NT2/D1 (cell line): ENCODE results near the gene SERPINA10.

Source experiments
- DNase-seq: peaks from one replicate; pipeline ENCODE4 v3.0.0-alpha.2; 2011; ENCODE audit warnings: low read depth, low spot score
- H3K27me3 ChIP-seq: 2 replicates; pipeline ENCODE4 v1.6.0; 2011; ENCODE audit warnings: mild to moderate bottlenecking; ENCODE audit not compliant: insufficient read length, insufficient read depth
- H3K36me3 ChIP-seq: 2 replicates; pipeline ENCODE4 v1.6.1; 2011; ENCODE audit warnings: mild to moderate bottlenecking, low read length, mixed read lengths; ENCODE audit not compliant: insufficient read depth, insufficient read length
- H3K4me1 ChIP-seq: 2 replicates; pipeline ENCODE4 v1.5.1; 2011; ENCODE audit not compliant: insufficient read depth, insufficient read length
- H3K4me3 ChIP-seq: 2 replicates; pipeline ENCODE4 v1.5.1; 2011; ENCODE audit warnings: low read depth; ENCODE audit not compliant: insufficient read length
- H3K9ac ChIP-seq: 2 replicates; pipeline ENCODE4 v1.6.0; 2011; ENCODE audit warnings: low read depth; ENCODE audit not compliant: insufficient read length
- H3K9me3 ChIP-seq: 2 replicates; pipeline ENCODE4 v1.5.1; 2011; ENCODE audit warnings: mild to moderate bottlenecking, low read length; ENCODE audit not compliant: insufficient read depth
- SUZ12 ChIP-seq: IDR thresholded peaks from 2 replicates; pipeline ENCODE4 v1.6.1; 2011; ENCODE audit not compliant: insufficient read length, insufficient read depth; ENCODE audit errors: extremely low read depth
- YY1 ChIP-seq: IDR thresholded peaks from 2 replicates; pipeline ENCODE4 v1.6.1; 2011; ENCODE audit not compliant: insufficient read length, insufficient read depth
- ZNF274 ChIP-seq: IDR thresholded peaks from 2 replicates; pipeline ENCODE4 v1.6.1; 2011; ENCODE audit warnings: mild to moderate bottlenecking, low read depth, low read length

SERPINA10 gene

DNA sequence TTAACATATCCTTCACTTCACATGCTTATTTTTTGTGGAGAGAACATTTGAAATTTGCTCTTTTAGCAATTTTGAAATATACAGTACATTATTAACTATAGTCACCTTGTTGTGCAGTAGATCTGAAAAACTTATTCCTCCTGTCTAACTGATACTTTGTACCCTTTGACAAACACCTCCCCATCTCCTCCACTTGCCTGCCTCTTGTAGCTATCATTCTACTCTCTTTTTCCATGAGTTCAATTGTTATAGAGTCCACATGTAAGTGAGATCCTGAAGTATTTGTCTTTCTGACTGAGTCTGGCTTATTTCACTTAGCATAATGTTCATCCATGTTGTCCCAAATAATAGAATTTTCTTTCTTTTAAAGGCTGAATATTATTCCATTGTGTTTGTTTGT is 39.5 kb upstream of the SERPINA10 start:
- H3K27me3 ChIP-seq = no peaks in the 10 kb centered on the region
- no peaks in the 10 kb centered on the region for H3K9me3 ChIP-seq
- TF ChIP-seq ZNF274 (no peak), SUZ12 (no peak), YY1 (no peak)
- H3K9ac ChIP-seq = no peak overlapping the region
- H3K36me3 ChIP-seq = no peaks in the 10 kb centered on the region
- DNase-seq = no peak
- H3K4me1 ChIP-seq = no peaks in the 10 kb centered on the region
- no peak overlapping the region for H3K4me3 ChIP-seq

GRCh38 chr14:94332063-94332583 is 39.1 kb upstream of the SERPINA10 start:
- Histone ChIP-seq H3K27me3 (no peaks in the 10 kb centered on the region), H3K36me3 (no peaks in the 10 kb centered on the region), H3K9me3 (no peaks in the 10 kb centered on the region), H3K9ac (no peak overlapping the region), H3K4me3 (no peak overlapping the region), H3K4me1 (no peaks in the 10 kb centered on the region)
- no peak for DNase-seq
- no peak for TF ChIP-seq SUZ12
- no peak for TF ChIP-seq YY1
- no peak for TF ChIP-seq ZNF274

DNA sequence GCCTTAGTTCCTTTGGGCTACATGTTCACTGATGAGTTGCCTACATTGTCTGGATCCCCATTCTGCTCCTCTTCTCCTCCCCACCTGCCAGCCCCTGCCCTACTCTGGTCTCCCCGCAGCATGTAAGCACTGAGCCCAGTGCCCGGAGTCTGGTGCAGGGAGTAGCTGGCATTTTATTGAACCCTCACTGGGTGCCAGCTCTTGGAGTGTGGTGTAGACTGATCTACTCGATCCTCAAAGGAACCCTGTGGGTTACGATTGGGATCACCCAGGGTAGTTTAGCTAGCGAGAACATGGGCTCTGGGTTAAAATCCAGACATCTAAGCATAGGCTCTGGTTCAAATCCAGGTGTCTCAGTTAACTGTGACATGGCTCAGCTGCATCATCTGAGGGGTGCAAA is 38.4 kb upstream of the SERPINA10 start:
- no peak for TF ChIP-seq YY1
- no peak for TF ChIP-seq SUZ12
- no peak for TF ChIP-seq ZNF274
- H3K27me3 ChIP-seq = no peaks in the 10 kb centered on the region
- no peaks in the 10 kb centered on the region for H3K36me3 ChIP-seq
- no peaks in the 10 kb centered on the region for H3K4me1 ChIP-seq
- no peaks in the 10 kb centered on the region for H3K9me3 ChIP-seq
- H3K4me3 ChIP-seq = no peak overlapping the region
- no peak overlapping the region for H3K9ac ChIP-seq
- no peak for DNase-seq

GRCh38 chr14:94330857-94331256 is 37.8 kb upstream of the SERPINA10 start:
- no peak for DNase-seq
- TF ChIP-seq SUZ12 (no peak), ZNF274 (no peak), YY1 (no peak)

GRCh38 chr14:94330432-94330831 is 37.4 kb upstream of the SERPINA10 start:
- H3K9ac ChIP-seq = no peak overlapping the region
- H3K27me3 ChIP-seq = no peaks in the 10 kb centered on the region
- no peaks in the 10 kb centered on the region for H3K4me1 ChIP-seq
- no peak overlapping the region for H3K4me3 ChIP-seq
- no peak for DNase-seq
- no peaks in the 10 kb centered on the region for H3K36me3 ChIP-seq
- TF ChIP-seq SUZ12 = no peak
- TF ChIP-seq ZNF274 = no peak
- no peak for TF ChIP-seq YY1
- no peaks in the 10 kb centered on the region for H3K9me3 ChIP-seq

More at GRCh38 chr14:94330857-94331256, 37.8 kb upstream of the SERPINA10 start:
- Histone ChIP-seq H3K27me3 (no peaks in the 10 kb centered on the region), H3K9ac (no peak overlapping the region), H3K36me3 (no peaks in the 10 kb centered on the region), H3K9me3 (no peaks in the 10 kb centered on the region), H3K4me3 (no peak overlapping the region), H3K4me1 (no peaks in the 10 kb centered on the region)

DNA sequence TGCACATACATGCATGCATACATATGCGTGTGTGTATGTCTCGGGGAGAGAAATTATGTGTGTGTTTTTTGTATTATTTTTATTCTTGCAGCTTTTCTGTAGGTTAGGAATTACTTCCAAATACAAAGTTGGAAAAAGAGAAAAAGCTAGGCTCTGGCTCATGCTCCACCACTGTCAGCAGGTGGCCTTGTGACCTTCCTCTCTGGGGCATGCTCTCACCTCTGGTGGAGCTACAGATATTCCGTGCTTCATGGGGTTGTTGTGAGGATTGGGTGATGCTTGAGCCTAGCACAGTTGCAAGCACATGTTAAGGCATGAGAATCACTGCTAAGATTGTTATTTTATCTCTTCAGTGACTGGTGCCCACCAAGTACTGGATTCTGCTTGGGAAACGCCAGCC is 36.8 kb upstream of the SERPINA10 start:
- TF ChIP-seq ZNF274 (no peak), YY1 (no peak), SUZ12 (no peak)

DNA sequence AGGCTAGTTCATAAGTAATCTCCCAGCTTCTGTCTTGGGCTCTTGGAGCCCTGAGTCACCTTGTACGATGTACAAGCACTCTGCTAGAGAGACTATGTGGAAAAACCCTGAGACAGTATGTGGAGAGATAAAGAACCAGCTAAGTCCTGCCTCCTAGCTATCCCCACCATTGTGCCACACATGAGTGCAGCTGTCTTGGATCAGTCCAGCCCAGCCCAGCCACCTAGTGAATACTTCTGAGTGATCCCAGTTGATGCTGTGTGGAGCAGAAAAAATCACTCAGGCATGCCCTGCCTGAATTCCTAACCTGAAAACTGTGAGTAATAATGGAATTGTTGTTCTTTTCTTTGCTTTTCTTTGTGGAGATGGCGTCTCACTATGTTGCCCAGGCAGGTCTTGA is 35.1 kb upstream of the SERPINA10 start:
- no peak for DNase-seq
- H3K4me3 ChIP-seq = no peak overlapping the region

More for the DNA sequence above, 36.8 kb upstream of the SERPINA10 start:
- no peaks in the 10 kb centered on the region for H3K36me3 ChIP-seq
- H3K4me1 ChIP-seq = no peaks in the 10 kb centered on the region
- DNase-seq = no peak
- H3K4me3 ChIP-seq = no peak overlapping the region
- no peaks in the 10 kb centered on the region for H3K9me3 ChIP-seq
- no peaks in the 10 kb centered on the region for H3K27me3 ChIP-seq
- no peak overlapping the region for H3K9ac ChIP-seq

More for the DNA sequence above, 35.1 kb upstream of the SERPINA10 start:
- no peaks in the 10 kb centered on the region for H3K27me3 ChIP-seq
- no peak overlapping the region for H3K9ac ChIP-seq
- H3K9me3 ChIP-seq = no peaks in the 10 kb centered on the region
- no peaks in the 10 kb centered on the region for H3K4me1 ChIP-seq
- H3K36me3 ChIP-seq = no peaks in the 10 kb centered on the region
- TF ChIP-seq ZNF274 (no peak), SUZ12 (no peak), YY1 (no peak)
